Cortex of kidney (tissue), 1 donor: ENCODE data around the gene EHD2.
"Not testable (repeated sequence)": the region's sequence is repeated elsewhere in the genome, so short reads cannot be mapped to it uniquely, and the experiment has no call there.

Experiments
- DNase-seq: peaks from one replicate; lab custom pipeline; 2025; lab: John Stamatoyannopoulos, UW

EHD2 gene

GRCh38 chr19:47714855-47715254 is 1.6 kb downstream of the EHD2 start:
- not testable (repeated sequence) for DNase-seq

DNA sequence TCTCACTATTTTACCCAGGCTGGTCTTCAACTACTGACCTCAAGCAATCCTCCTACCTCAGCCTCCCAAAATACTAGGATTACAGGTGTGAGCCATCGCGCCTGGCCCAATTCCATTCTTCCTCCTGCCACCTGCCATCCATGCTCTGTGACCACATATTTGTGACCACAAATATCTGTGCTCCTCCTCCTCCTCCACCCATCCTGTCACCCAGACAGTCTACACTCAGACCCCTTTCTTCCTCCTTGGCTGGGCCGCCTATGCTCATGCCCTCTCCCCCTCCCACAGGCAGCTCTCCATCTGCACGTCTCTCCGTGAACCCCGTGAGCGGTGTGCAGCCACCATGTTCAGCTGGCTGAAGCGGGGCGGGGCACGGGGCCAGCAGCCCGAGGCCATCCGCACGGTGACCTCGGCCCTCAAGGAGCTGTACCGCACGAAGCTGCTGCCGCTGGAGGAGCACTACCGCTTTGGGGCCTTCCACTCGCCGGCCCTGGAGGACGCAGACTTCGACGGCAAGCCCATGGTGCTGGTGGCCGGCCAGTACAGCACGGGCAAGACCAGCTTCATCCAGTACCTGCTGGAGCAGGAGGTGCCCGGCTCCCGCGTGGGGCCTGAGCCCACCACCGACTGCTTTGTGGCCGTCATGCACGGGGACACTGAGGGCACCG is 3.2 kb downstream of the EHD2 start:
- DNase-seq = no peak

GRCh38 chr19:47718415-47719046 is 5.3 kb downstream of the EHD2 start:
- not testable (repeated sequence) for DNase-seq

GRCh38 chr19:47719047-47719859 is 6.0 kb downstream of the EHD2 start:
- DNase-seq = no peak

GRCh38 chr19:47720669-47721422 is 7.6 kb downstream of the EHD2 start:
- no peak for DNase-seq

GRCh38 chr19:47723581-47723940 is 10.3 kb downstream of the EHD2 start:
- no peak for DNase-seq

DNA sequence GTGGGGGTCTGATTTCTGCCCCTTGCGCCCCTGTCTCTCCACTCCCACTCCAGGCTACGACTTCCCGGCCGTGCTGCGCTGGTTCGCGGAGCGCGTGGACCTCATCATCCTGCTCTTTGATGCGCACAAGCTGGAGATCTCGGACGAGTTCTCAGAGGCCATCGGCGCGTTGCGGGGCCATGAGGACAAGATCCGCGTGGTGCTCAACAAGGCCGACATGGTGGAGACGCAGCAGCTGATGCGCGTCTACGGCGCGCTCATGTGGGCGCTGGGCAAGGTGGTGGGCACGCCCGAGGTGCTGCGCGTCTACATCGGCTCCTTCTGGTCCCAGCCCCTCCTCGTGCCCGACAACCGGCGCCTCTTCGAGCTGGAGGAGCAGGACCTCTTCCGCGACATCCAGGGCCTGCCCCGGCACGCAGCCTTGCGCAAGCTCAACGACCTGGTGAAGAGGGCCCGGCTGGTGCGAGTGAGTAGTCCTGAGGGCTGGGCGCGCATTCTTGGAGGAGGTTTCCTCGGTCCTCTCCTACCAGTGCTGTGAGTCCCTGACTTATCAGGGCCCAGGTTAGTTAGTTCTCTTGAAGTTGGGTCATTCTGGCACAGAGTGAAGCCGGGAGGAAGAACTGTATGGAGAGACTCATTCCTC is 12.7 kb downstream of the EHD2 start:
- no peak for DNase-seq

DNA sequence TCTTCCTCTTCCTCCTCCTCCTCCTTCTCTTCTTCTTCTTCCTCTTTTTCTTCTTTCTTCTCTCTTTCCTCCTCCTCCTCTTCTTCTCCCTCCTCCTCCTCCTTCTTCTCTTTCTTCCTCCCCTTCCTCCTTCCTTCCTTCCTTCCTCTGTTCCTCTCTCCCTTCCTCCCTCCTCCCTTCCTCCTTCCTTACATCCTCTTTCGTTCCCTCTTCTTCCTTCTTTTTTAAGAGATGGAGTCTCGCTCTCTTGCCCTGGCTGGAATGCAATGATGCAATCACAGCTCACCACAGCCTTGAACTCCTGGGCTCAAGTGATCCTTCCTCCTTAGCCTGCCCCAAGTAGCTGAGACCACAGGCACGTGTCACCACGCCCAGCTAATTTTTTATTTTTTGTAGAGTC is 13.2 kb downstream of the EHD2 start:
- no peak for DNase-seq

GRCh38 chr19:47728295-47728694 is 15.1 kb downstream of the EHD2 start:
- not testable (repeated sequence) for DNase-seq

GRCh38 chr19:47729468-47729798 is 16.2 kb downstream of the EHD2 start:
- no peak for DNase-seq

DNA sequence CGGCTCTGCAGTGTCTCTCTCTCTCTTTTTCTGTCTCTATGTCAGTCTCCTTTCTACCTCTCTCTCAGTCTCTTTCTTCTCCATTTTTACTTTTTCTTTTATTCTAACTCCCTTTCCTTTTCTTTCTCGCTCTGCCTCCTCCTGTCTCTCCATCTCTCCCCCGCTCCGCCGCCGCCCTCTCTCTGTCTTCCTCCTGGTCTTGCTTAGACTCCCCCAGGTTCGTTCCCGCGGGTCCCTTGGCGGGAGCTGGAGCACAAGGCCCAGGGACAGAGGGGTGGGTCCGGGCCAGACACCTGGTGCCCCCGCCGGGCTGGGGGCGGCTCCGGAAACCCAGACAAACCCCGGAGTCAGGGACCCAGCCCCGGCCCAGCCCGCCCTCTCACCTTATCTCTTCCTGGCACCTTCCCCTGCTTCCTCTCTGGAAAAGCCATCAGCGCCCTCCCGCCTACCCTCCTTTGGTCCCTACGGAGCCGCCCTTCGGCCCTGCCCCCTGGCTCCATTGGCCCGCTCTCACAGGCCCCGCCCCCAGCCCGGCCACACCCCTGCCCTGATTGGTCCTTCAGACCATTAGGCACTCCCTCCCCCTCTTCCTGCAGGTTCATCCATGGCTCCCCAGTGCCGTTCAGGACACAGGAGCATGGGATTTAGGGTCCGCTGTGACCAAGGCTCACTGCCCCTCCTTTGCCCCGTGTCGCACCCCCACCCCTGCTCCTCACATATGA is 16.7 kb downstream of the EHD2 start:
- no peak for DNase-seq

DNA sequence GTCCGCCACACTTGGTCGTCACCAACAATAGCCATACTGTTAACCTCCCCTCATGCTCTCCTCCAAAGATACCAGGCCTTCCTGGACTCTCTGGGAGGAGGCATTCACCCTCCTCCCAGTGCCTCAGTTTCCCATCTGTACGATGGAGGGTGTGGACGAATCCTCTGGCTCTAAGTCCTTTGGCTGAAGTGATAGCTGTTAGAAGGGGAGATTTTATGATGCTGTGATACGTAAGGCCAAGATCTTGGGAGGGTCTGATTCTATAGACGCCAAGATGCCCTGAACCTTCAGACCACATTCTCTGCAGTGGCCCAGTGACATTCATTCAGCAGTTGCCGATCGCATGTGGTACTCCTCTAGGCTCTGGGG is 17.3 kb downstream of the EHD2 start:
- no peak for DNase-seq

GRCh38 chr19:47730910-47731309 is 17.7 kb downstream of the EHD2 start:
- DNase-seq = no peak

DNA sequence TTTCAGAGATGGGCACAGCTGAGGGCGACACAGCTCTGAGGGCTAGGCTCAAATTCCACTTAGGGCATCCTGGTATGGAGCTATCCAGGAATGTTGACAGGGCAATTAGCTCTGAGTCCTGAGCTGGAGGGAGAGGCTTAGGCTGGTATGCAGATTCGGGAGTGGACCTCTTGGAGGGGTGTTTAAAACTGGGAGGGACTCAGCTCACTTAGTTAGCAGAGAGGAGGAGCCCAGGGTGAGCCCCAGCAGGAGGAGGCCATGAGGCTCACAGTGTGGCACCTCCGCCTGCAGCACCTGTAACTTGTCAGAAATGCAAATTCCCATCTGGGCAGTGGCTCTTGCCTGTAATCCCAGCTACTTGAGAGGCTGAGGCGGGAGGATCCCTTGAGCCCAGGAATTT is 21.9 kb downstream of the EHD2 start:
- no peak for DNase-seq

- DNase-seq = no peak
Observed at GRCh38 chr19:47740866-47741519, 27.8 kb downstream of the EHD2 start.

GRCh38 chr19:47741544-47742140 is 28.4 kb downstream of the EHD2 start:
- no peak for DNase-seq

- no peak for DNase-seq
Observed at GRCh38 chr19:47742634-47743033, 29.4 kb downstream of the EHD2 start.

GRCh38 chr19:47745010-47745901 is 32.0 kb downstream of the EHD2 start, which contains the start of gene NOP53:
NOP53 (plus strand) TSS chr19:47745546; CDS start chr19:47745560, 14 bp downstream.
- DNase-seq = no peak

DNA sequence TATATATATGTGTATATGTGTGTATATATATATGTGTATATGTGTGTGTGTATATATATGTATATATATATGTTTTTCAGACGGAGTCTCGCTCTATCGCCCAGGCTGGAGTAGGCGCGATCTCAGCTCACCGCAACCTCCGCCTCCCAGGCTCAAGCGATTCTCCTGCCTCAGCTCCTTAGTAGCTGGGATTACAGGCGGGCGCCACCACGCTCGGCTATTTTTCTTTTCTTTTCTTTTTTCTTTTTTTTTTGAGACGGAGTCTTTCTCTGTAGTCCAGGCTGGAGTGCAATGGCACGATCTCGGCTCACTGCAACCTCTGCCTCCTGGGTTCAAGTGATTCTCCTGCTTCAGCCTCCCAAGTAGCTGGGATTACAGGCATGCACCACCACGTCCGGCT is 32.9 kb downstream of the EHD2 start:
- not testable (repeated sequence) for DNase-seq
